Activated naive CD8-positive, alpha-beta T cell treated with anti-CD3 and anti-CD28 coated beads, Interleukin-2, amount 10 ng/mL, durations not matched to agents 7 days and 5 days (primary cell): ENCODE results near the gene LARP4. TPM values are rescaled to one million over a fixed set of nuclear protein-coding genes. Genes with fewer than 3 reads are reported as not detected.
"Not testable (repeated sequence)": the region's sequence is repeated elsewhere in the genome, so short reads cannot be mapped to it uniquely, and the experiment has no call there.

Source experiments
- ATAC-seq: fragments of 150-1000 bp; cut with Tn5 transposase; one replicate; pipeline ENCODE4 v1.10.0; 2021; ENCODE audit warnings: low read depth, moderate library complexity
- POLR2A ChIA-PET: fragments of 350-600 bp; sonication (Branson Sonifier 250); formaldehyde crosslinking; loops from one replicate; lab custom pipeline; 2021; ENCODE audit warnings: antibody characterized with exemption; lab: Charles Lee
- DNase-seq: peaks from one replicate; pipeline ENCODE4 v3.0.0; 2021
- H3K27ac Mint-ChIP-seq: one replicate; pipeline ENCODE4 v1.8.0; 2022; ENCODE audit warnings: mild to moderate bottlenecking, mixed read lengths
- H3K27me3 Mint-ChIP-seq: one replicate; pipeline ENCODE4 v1.8.0; 2022; ENCODE audit warnings: mild to moderate bottlenecking, moderate library complexity, mixed read lengths
- H3K36me3 Mint-ChIP-seq: one replicate; pipeline ENCODE4 v1.8.0; 2021; ENCODE audit warnings: mild to moderate bottlenecking, mixed read lengths
- H3K4me1 Mint-ChIP-seq: one replicate; pipeline ENCODE4 v1.8.0; 2021; ENCODE audit warnings: mixed read lengths
- H3K4me3 Mint-ChIP-seq: one replicate; pipeline ENCODE4 v1.8.0; 2022; ENCODE audit warnings: mild to moderate bottlenecking, moderate library complexity, mixed read lengths
- H3K9me3 Mint-ChIP-seq: one replicate; pipeline ENCODE4 v1.8.0; 2021; ENCODE audit warnings: mixed read lengths
- total RNA-seq, 2 experiments: library from RNA; stranded (reverse); gene quantifications; one replicate each; pipeline ENCODE4 v1.2.3, GENCODE V29; 2021

Gene LARP4
- total RNA-seq: 10 to 100 TPM; 39.6 to 40.6 TPM

DNA sequence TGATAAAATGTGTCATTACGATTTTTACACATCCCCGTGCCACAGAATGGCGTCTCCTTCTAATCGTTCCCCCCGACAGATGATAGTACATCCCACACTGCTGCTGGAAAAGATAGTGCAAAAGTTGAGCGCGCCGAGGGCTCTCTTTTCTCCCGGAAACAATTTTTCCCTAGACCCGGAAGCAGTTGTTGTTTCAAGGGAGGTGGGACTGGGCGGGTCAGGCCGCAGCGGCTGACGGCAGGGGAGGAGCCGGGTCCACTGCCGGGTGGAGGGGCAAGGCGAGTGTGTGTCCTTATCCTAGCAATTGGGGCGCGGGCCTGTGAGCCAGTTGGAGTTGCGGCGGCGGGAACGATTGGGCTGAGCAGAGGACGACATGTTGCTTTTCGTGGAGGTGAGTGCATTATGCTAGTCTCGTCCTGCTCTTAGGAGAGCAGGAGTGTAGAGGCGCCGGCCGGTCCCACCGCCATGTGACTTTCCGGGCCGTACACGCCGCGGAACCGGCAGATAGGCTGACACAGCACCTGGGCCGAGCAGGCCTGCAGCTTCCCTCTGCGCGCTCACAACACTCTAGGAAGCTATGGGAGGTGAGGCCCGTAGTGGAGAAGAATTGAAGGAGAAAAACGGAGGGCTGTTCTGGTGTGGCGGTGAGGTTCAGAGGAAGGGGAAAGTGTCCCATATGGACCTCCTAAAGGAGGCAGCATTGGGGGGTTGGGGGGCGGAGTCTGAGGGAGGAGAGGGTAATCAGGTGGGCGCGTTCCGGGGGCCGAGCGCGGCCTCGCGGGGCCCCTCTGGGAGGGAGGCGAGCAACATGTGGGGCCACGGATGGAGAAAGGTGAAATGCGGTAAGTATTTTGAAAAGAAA lies at the start of gene LARP4:
Gene LARP4 (plus strand): TSS at position 248 of the 862 bp plus-strand sequence. CDS start 126 bp downstream, at position 374.
- peak within 1 kb of the TSS; percentile 97 for H3K4me3 Mint-ChIP-seq
- peak; percentile 94 for ATAC-seq

GRCh38 chr12:50351120-50352043 lies 49.3 kb upstream of the LARP4 start:
- H3K27ac Mint-ChIP-seq: no peak overlapping the region
- H3K4me3 Mint-ChIP-seq: no peak overlapping the region
- POLR2A ChIA-PET: no interaction called here
- H3K9me3 Mint-ChIP-seq: no peaks in the 10 kb centered on the region
- H3K36me3 Mint-ChIP-seq: no peaks in the 10 kb centered on the region
- ATAC-seq: no peak
- peaks cover 2% of the 10 kb centered on the region for H3K4me1 Mint-ChIP-seq
- H3K27me3 Mint-ChIP-seq: no peaks in the 10 kb centered on the region
- no peak for DNase-seq

More for the DNA sequence above, at the start of gene LARP4:
- POLR2A ChIA-PET: interaction anchor here (0.6 kb wide), 1 partner anchor 283 kb away, joined by 5 read pairs; no protein-coding TSS in a partner anchor
- H3K9me3 Mint-ChIP-seq: no peaks in the 10 kb centered on the region
- peaks cover 11% of the 10 kb centered on the region for H3K4me1 Mint-ChIP-seq
- peaks cover 3% of the 10 kb centered on the region for H3K27me3 Mint-ChIP-seq
- DNase-seq: peak; percentile 88
- peak within 1 kb of the TSS; percentile 93 for H3K27ac Mint-ChIP-seq
- peaks cover 2% of the 10 kb centered on the region for H3K36me3 Mint-ChIP-seq

DNA sequence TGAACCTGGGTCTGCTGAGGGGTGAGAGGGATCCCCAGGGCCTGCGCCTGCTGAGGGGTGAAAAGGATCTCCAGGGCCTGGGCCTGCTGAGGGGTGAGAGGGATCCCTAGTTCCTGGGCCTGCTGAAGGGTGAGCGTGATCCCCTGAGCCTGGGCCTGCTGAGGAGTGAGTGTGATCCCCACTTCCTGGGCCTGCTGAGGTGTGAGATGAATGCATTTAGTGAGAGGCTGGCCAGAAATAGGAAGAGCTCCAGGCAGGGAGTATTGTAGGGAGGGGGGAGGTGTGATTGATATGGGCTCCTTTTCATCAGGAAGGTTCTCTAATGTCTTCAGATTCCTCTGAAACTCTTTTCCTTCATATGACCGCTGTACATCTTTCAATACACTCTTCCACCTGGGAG lies 47.3 kb upstream of the LARP4 start:
- Mint-ChIP-seq H3K27ac (no peak overlapping the region), H3K36me3 (no peaks in the 10 kb centered on the region)
- POLR2A ChIA-PET: no interaction called here

GRCh38 chr12:50353869-50354593 lies 46.7 kb upstream of the LARP4 start:
- Mint-ChIP-seq H3K36me3 (no peaks in the 10 kb centered on the region), H3K27ac (no peak overlapping the region), H3K9me3 (no peaks in the 10 kb centered on the region), H3K4me1 (no peaks in the 10 kb centered on the region), H3K4me3 (no peak overlapping the region), H3K27me3 (no peaks in the 10 kb centered on the region)
- ATAC-seq (no peak), DNase-seq (no peak)
- POLR2A ChIA-PET: no interaction called here

More for the DNA sequence above, 47.3 kb upstream of the LARP4 start:
- DNase-seq: no peak
- Mint-ChIP-seq H3K9me3 (no peaks in the 10 kb centered on the region), H3K4me1 (no peaks in the 10 kb centered on the region), H3K27me3 (no peaks in the 10 kb centered on the region), H3K4me3 (no peak overlapping the region)
- peak; percentile 60 for ATAC-seq

GRCh38 chr12:50354908-50355307 lies 45.8 kb upstream of the LARP4 start:
- ATAC-seq: no peak
- H3K27me3 Mint-ChIP-seq: peaks cover 1% of the 10 kb centered on the region
- POLR2A ChIA-PET: no interaction called here
- H3K36me3 Mint-ChIP-seq: no peaks in the 10 kb centered on the region
- H3K4me1 Mint-ChIP-seq: no peaks in the 10 kb centered on the region
- no peak overlapping the region for H3K27ac Mint-ChIP-seq
- no peaks in the 10 kb centered on the region for H3K9me3 Mint-ChIP-seq
- no peak for DNase-seq
- H3K4me3 Mint-ChIP-seq: no peak overlapping the region

DNA sequence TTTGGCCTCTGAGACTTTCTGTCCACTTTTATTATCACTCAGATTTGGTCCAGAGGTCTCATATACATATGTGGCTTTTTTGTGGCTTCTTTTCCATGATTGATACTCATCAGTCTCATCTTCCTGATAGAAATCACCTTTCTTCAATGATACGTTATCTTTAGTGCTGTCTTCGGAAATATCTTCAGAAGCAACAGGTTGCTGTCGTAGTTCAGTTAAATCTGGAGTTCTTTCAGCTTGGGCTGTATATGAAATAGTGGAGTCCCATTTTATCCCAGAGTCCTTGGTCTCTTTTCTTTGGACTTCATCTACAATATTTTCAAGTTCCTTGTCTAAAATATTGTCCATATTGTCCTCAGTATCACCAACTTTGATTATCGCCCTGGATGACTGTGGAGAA lies 45.3 kb upstream of the LARP4 start:
- Mint-ChIP-seq H3K4me3 (no peak overlapping the region), H3K36me3 (no peaks in the 10 kb centered on the region), H3K27me3 (peaks cover 1% of the 10 kb centered on the region), H3K9me3 (no peaks in the 10 kb centered on the region), H3K4me1 (no peaks in the 10 kb centered on the region), H3K27ac (no peak overlapping the region)
- POLR2A ChIA-PET: no interaction called here
- ATAC-seq (no peak), DNase-seq (no peak)

GRCh38 chr12:50362671-50363070 lies 38.0 kb upstream of the LARP4 start:
- DNase-seq (no peak), ATAC-seq (no peak)
- Mint-ChIP-seq H3K9me3 (no peaks in the 10 kb centered on the region), H3K36me3 (no peaks in the 10 kb centered on the region), H3K27me3 (peaks cover 1% of the 10 kb centered on the region), H3K4me1 (no peaks in the 10 kb centered on the region), H3K4me3 (no peak overlapping the region), H3K27ac (no peak overlapping the region)
- POLR2A ChIA-PET: no interaction called here

DNA sequence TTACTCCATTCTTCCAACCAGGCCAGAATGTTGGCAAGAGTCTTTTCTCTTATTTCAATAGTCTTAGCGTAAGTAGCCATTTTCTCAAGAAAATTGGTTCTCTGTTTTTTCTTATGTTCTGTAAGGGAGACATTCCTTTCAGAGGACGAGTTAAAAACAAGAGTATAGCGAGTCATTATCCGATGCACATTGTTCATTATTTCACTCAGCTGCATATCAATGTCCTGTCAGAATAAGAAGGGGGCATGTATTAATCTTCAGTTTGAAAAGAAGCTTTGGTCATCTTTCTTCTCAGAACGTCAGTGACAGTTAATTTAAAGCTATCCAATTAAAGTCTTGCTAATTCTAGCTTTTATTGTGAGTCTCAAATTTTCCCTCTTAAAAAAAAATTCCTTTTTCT lies 37.5 kb upstream of the LARP4 start:
- no peak for DNase-seq
- no peak overlapping the region for H3K27ac Mint-ChIP-seq
- ATAC-seq: no peak
- no peak overlapping the region for H3K4me3 Mint-ChIP-seq
- no peaks in the 10 kb centered on the region for H3K4me1 Mint-ChIP-seq
- POLR2A ChIA-PET: no interaction called here
- H3K36me3 Mint-ChIP-seq: no peaks in the 10 kb centered on the region
- H3K27me3 Mint-ChIP-seq: peaks cover 1% of the 10 kb centered on the region
- no peaks in the 10 kb centered on the region for H3K9me3 Mint-ChIP-seq

- POLR2A ChIA-PET: no interaction called here
- H3K27ac Mint-ChIP-seq: no peak overlapping the region
- no peak overlapping the region for H3K4me3 Mint-ChIP-seq
- no peaks in the 10 kb centered on the region for H3K36me3 Mint-ChIP-seq
- DNase-seq (no peak), ATAC-seq (no peak)
- no peaks in the 10 kb centered on the region for H3K9me3 Mint-ChIP-seq
- no peaks in the 10 kb centered on the region for H3K27me3 Mint-ChIP-seq
- no peaks in the 10 kb centered on the region for H3K4me1 Mint-ChIP-seq
Measured at GRCh38 chr12:50365709-50366406, 34.8 kb upstream of the LARP4 start.

DNA sequence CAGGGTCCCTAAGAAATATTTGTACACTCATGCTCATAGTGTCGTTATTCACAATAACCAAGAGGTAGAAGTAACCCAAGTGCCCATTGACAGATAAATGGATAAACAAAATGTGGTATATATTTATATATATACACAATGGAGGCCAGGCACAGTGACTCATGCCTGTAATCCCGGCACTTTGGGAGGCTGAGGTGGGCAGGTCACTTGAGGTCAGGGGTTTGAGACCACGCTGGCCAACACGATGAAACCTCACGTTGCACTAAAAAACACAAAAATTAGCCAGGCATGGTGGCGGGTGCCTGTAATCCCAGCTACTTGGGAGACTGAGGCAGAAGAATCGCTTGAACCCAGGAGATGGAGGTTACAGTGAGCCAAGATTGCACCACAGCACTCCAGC lies 30.0 kb upstream of the LARP4 start:
- ATAC-seq, H3K9me3 Mint-ChIP-seq, DNase-seq, H3K4me1 Mint-ChIP-seq, H3K27me3 Mint-ChIP-seq, H3K36me3 Mint-ChIP-seq, POLR2A ChIA-PET, H3K4me3 Mint-ChIP-seq, H3K27ac Mint-ChIP-seq: not testable (repeated sequence)

DNA sequence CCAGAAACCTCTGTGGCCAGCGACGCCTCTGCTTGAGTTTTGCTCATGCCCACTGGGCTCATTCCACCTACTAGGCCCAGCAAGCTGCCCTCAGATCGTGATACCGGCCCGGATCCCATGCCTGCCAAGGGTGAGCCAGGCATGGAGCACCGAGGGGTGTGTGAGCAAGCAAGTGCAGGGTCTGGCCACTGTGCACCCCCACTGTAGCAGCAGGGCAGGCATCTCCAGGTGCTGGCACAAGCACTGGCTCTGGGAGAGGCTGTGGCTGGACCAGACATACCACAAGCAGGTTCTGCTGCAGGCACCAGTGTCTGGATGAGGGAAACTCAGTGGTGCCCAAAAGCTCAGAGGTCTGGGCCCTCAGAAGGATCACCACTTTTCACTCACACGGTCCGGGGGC lies 24.9 kb upstream of the LARP4 start:
- Mint-ChIP-seq H3K4me3 (no peak overlapping the region), H3K9me3 (no peaks in the 10 kb centered on the region), H3K36me3 (no peaks in the 10 kb centered on the region), H3K4me1 (no peaks in the 10 kb centered on the region), H3K27ac (no peak overlapping the region), H3K27me3 (no peaks in the 10 kb centered on the region)
- DNase-seq (no peak), ATAC-seq (no peak)
- POLR2A ChIA-PET: no interaction called here

DNA sequence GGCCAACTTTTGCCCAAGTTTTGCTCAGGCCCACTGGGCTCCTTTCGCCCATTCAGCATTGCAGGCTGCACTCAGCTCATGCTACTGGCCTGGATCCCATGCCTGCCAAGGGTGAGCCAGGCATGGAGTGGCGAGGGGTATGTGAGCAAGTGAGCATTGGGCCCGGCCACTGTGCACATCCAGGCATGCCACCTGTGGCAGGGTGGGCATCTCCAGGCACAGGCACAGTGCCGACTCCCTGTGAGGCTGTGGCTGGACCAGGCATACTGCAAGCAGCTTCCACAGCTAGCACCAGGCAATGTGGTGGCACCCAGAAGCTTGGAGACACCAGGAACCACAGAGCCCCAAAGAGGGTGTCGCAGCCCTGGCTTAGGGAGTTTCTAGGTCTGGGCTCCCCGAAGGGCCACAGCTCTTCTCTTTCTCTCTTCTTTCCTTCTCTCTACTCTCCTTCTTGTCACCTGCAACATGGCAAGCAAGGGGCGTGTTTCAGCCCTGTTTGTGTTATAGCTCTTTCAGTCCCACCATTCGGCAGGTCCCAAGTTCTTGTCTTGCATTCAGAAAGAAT lies 19.8 kb upstream of the LARP4 start:
- ATAC-seq (no peak), DNase-seq (no peak)
- Mint-ChIP-seq H3K9me3 (no peaks in the 10 kb centered on the region), H3K4me1 (no peaks in the 10 kb centered on the region), H3K27ac (no peak overlapping the region), H3K4me3 (no peak overlapping the region), H3K36me3 (no peaks in the 10 kb centered on the region), H3K27me3 (no peaks in the 10 kb centered on the region)
- POLR2A ChIA-PET: no interaction called here
